ENCODE data around the gene NR5A2. TPM values are rescaled to one million over a fixed set of nuclear protein-coding genes. Genes with fewer than 3 reads are reported as not detected.

NR5A2 gene
- total and polyA plus RNA-seq, 2 experiments from 2014 or later, result 19.8 to 55.5 TPM

DNA sequence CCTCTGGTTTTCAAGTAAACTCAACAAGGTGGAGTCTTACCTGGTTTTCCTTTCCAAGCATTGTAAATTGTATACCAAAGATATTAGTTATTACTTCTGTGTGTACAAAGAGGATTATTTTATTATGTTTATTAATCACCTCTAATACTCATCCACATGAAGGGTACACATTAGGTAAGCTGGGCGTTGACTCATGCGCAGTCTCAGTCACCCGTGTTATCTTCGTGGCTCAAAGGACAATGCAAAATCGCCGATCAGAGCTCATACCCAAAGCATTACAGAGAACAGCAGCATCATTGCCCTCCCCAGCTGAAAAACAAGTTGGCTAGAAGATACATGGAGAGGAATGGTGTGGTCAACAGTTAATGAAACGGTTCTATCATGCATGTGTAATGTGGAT lies 148.7 kb downstream of the NR5A2 start:
- 72% methylated on average over 7 of the region's 7 CpGs for WGBS (ENCODE audit: low lambda C conversion rate, missing lambda C conversion rate)

GRCh38 chr1:200176798-200177197 lies 149.3 kb downstream of the NR5A2 start:
- WGBS (ENCODE audit: low lambda C conversion rate, missing lambda C conversion rate), result 64% methylated on average over 8 of the region's 8 CpGs
- TF ChIP-seq, protein P1, sequence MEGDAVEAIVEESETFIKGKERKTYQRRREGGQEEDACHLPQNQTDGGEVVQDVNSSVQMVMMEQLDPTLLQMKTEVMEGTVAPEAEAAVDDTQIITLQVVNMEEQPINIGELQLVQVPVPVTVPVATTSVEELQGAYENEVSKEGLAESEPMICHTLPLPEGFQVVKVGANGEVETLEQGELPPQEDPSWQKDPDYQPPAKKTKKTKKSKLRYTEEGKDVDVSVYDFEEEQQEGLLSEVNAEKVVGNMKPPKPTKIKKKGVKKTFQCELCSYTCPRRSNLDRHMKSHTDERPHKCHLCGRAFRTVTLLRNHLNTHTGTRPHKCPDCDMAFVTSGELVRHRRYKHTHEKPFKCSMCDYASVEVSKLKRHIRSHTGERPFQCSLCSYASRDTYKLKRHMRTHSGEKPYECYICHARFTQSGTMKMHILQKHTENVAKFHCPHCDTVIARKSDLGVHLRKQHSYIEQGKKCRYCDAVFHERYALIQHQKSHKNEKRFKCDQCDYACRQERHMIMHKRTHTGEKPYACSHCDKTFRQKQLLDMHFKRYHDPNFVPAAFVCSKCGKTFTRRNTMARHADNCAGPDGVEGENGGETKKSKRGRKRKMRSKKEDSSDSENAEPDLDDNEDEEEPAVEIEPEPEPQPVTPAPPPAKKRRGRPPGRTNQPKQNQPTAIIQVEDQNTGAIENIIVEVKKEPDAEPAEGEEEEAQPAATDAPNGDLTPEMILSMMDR (IDR thresholded peaks at IDR 0.05; ENCODE audit: poor library complexity), result no peak
- no peak for TF ChIP-seq EZH2 (IDR thresholded peaks at IDR 0.05; ENCODE audit: borderline replicate concordance)
- TF ChIP-seq EZH2phosphoT487 (IDR thresholded peaks at IDR 0.05; ENCODE audit: low read depth, severe bottlenecking, unreplicated experiment), result no peak
- no peak for DNase-seq (ENCODE audit: low spot score)

More for the DNA sequence above, 148.7 kb downstream of the NR5A2 start:
- no peaks in the 10 kb centered on the region for H3K4me1 ChIP-seq (ENCODE audit: insufficient read depth)
- H3K79me2 ChIP-seq, result no peaks in the 10 kb centered on the region
- H2AFZ ChIP-seq, result no peak overlapping the region
- H3K9me2 ChIP-seq (replicated peaks; ENCODE audit: insufficient read depth), result no peaks in the 10 kb centered on the region
- no peaks in the 10 kb centered on the region for H3K36me3 ChIP-seq (replicated peaks; ENCODE audit: insufficient read depth, low read depth)
- DNase-seq (ENCODE audit: low spot score), result no peak
- H4K20me1 ChIP-seq (ENCODE audit: insufficient read depth, poor library complexity, severe bottlenecking), result no peaks in the 10 kb centered on the region
- H3K4me3 ChIP-seq, result no peak overlapping the region
- TF ChIP-seq EZH2phosphoT487 (IDR thresholded peaks at IDR 0.05; ENCODE audit: low read depth, severe bottlenecking, unreplicated experiment) (no peak), EZH2 (IDR thresholded peaks at IDR 0.05; ENCODE audit: borderline replicate concordance) (no peak)
- TF ChIP-seq, protein P1 (IDR thresholded peaks at IDR 0.05; ENCODE audit: poor library complexity), result no peak
- H3K4me2 ChIP-seq, result no peak overlapping the region
- no peaks in the 10 kb centered on the region for H3K27me3 ChIP-seq
- no peak overlapping the region for H3K27ac ChIP-seq
- H3K9me3 ChIP-seq (ENCODE audit: low read depth), result no peaks in the 10 kb centered on the region

DNA sequence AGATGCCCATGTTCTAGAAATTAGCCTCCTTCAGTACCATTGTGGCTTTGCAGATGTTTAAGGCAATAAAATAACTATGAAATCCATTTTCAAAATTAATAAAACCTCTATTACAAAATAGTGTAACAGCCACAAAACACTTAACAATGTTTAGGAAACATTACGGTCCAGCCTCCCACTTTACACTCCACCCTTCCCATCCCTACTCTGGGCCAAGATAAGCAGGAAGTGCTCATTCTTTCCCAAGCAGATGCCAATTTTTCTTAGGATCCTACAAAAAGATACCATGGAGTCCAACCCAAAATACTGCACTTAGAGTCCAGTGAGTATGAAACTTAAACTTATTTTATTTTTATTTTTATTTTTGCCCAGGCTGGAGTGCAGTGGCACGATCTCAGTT lies 150.8 kb downstream of the NR5A2 start:
- Histone ChIP-seq H3K4me2 (no peak overlapping the region), H3K9me3 (ENCODE audit: low read depth) (no peaks in the 10 kb centered on the region), H3K4me1 (ENCODE audit: insufficient read depth) (no peaks in the 10 kb centered on the region), H4K20me1 (ENCODE audit: insufficient read depth, poor library complexity, severe bottlenecking) (no peaks in the 10 kb centered on the region), H3K4me3 (no peak overlapping the region), H3K27me3 (no peaks in the 10 kb centered on the region), H3K9me2 (replicated peaks; ENCODE audit: insufficient read depth) (no peaks in the 10 kb centered on the region), H2AFZ (no peak overlapping the region), H3K27ac (no peak overlapping the region), H3K36me3 (replicated peaks; ENCODE audit: insufficient read depth, low read depth) (no peaks in the 10 kb centered on the region), H3K79me2 (no peaks in the 10 kb centered on the region)
- TF ChIP-seq EZH2phosphoT487 (IDR thresholded peaks at IDR 0.05; ENCODE audit: low read depth, severe bottlenecking, unreplicated experiment) (no peak), EZH2 (IDR thresholded peaks at IDR 0.05; ENCODE audit: borderline replicate concordance) (no peak)
- TF ChIP-seq, protein P1 (IDR thresholded peaks at IDR 0.05; ENCODE audit: poor library complexity), result no peak
- WGBS (ENCODE audit: low lambda C conversion rate, missing lambda C conversion rate), result 89% methylated on average over 2 of the region's 2 CpGs
- DNase-seq (ENCODE audit: low spot score), result no peak

More at GRCh38 chr1:200176798-200177197, 149.3 kb downstream of the NR5A2 start:
- no peaks in the 10 kb centered on the region for H3K4me1 ChIP-seq (ENCODE audit: insufficient read depth)
- no peaks in the 10 kb centered on the region for H3K79me2 ChIP-seq
- H4K20me1 ChIP-seq (ENCODE audit: insufficient read depth, poor library complexity, severe bottlenecking), result no peaks in the 10 kb centered on the region
- H3K36me3 ChIP-seq (replicated peaks; ENCODE audit: insufficient read depth, low read depth), result no peaks in the 10 kb centered on the region
- H3K4me2 ChIP-seq, result no peak overlapping the region
- no peaks in the 10 kb centered on the region for H3K9me3 ChIP-seq (ENCODE audit: low read depth)
- no peak overlapping the region for H2AFZ ChIP-seq
- no peak overlapping the region for H3K27ac ChIP-seq
- H3K9me2 ChIP-seq (replicated peaks; ENCODE audit: insufficient read depth), result no peaks in the 10 kb centered on the region
- H3K27me3 ChIP-seq, result no peaks in the 10 kb centered on the region
- no peak overlapping the region for H3K4me3 ChIP-seq

Measured in hepatocyte (in vitro differentiated cells).